Caco-2 (cell line): ENCODE measurements around the gene SEC22C. TPM values are rescaled to one million over a fixed set of nuclear protein-coding genes. Genes with fewer than 3 reads are reported as not detected.

Experiments
- BruUV-seq: library from RNA; stranded (reverse); fragments of 400-500 nt; replicated peaks from 2 replicates; lab custom pipeline; 2021; lab: Mats Ljungman, UMichigan
- CTCF ChIA-PET: fragments of 300-600 bp; sonication (Branson Sonifier 250); formaldehyde crosslinking; loops from one replicate; lab custom pipeline; 2022; ENCODE audit warnings: antibody characterized with exemption; lab: Charles Lee
- POLR2A ChIA-PET: fragments of 300-600 bp; sonication (Branson Sonifier 250); formaldehyde crosslinking; loops from one replicate; lab custom pipeline; 2022; ENCODE audit warnings: antibody characterized with exemption; lab: Charles Lee
- DNase-seq, 2 experiments: peaks; one replicate each; pipeline versions ENCODE4 v3.0.0 to v3.0.0-alpha.2; 2020 to 2022
- H3K27me3 ChIP-seq: replicated peaks from 2 replicates; pipeline ENCODE4 v1.6.0; 2011; ENCODE audit warnings: low read length; ENCODE audit not compliant: control insufficient read depth, insufficient read depth
- H3K36me3 ChIP-seq: 2 replicates; pipeline ENCODE4 v1.5.1; 2011; ENCODE audit warnings: low read length; ENCODE audit not compliant: control insufficient read depth, insufficient read depth
- H3K4me1 ChIP-seq: fragments of 250-450 bp; sonication (Bioruptor Pico); 2 replicates; pipeline ENCODE4 v1.5.1; 2020; ENCODE audit warnings: mild to moderate bottlenecking
- H3K4me3 ChIP-seq: 2 replicates; pipeline ENCODE4 v1.5.1; 2011; ENCODE audit warnings: low read depth, mild to moderate bottlenecking, control low read depth, low read length
- H3K9me3 ChIP-seq: fragments of 250-450 bp; sonication (Bioruptor Pico); 2 replicates; pipeline ENCODE4 v1.5.1; 2020; ENCODE audit warnings: mild to moderate bottlenecking, moderate library complexity
- H3K27ac Mint-ChIP-seq: one replicate; pipeline ENCODE4 v1.8.0; 2022; ENCODE audit warnings: mixed read lengths; ENCODE audit not compliant: unreplicated experiment
- H3K27me3 Mint-ChIP-seq: one replicate; pipeline ENCODE4 v1.8.0; 2022; ENCODE audit warnings: mixed read lengths; ENCODE audit not compliant: insufficient read depth, unreplicated experiment
- H3K36me3 Mint-ChIP-seq: one replicate; pipeline ENCODE4 v1.8.0; 2022; ENCODE audit warnings: mild to moderate bottlenecking, mixed read lengths; ENCODE audit not compliant: insufficient read depth, unreplicated experiment
- H3K4me1 Mint-ChIP-seq: one replicate; pipeline ENCODE4 v1.8.0; 2022; ENCODE audit warnings: low read depth, mixed read lengths; ENCODE audit not compliant: unreplicated experiment
- H3K4me3 Mint-ChIP-seq: one replicate; pipeline ENCODE4 v1.8.0; 2022; ENCODE audit warnings: mild to moderate bottlenecking, moderate library complexity, mixed read lengths; ENCODE audit not compliant: unreplicated experiment
- H3K9me3 Mint-ChIP-seq: one replicate; pipeline ENCODE4 v1.8.0; 2022; ENCODE audit warnings: mixed read lengths; ENCODE audit not compliant: unreplicated experiment
- intact Hi-C: fragments of 100-400 bp; cut with micrococcal nuclease; formaldehyde crosslinking; loops from one replicate; pipeline ENCODE4 v1.10.0; 2022; ENCODE audit not compliant: unreplicated experiment
- total RNA-seq: library from RNA; stranded (reverse); gene quantifications from 2 replicates; pipeline ENCODE4 v1.2.3, GENCODE V29; 2022
- TF ChIP-seq, protein P1 (sequence below), 2 experiments: fragments of 200-600 bp in 1 of 2; IDR thresholded peaks; 1 replicate in 1 of 2; 2 replicates in 1 of 2; pipeline versions ENCODE4 v1.5.1 to v1.8.0; 2011 to 2022; ENCODE audit warnings: antibody characterized with exemption in 1 of 2, control low read depth in 1 of 2, inconsistent platforms in 1 of 2, low read depth in 1 of 2, low read length in 1 of 2, mild to moderate bottlenecking in 1 of 2, moderate library complexity in 1 of 2; ENCODE audit not compliant: insufficient read depth in 1 of 2, severe bottlenecking in 1 of 2, unreplicated experiment in 1 of 2

Gene SEC22C
- total RNA-seq, 1 experiment from 2014 or later: 36.4 TPM

DNA sequence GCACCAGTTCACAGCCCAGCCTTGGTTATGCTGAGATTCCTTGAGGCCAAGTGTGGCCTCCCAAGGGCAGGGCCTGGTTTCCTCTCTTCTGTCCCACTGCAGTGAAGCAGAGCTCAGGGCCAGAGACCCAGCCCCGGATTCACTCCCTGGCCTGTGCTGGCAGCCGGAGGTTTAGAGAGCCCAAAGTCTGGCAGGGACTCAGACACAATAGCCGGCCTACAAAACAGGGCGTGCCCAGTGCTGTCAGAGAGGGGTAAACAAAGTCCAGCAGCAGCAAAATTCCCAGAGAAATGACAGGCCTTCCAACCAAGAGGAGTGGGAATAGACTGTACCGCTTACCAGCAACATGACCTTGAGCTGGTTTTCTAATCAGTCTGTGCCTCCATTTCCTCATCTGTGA is 65.3 kb downstream of the SEC22C start:
- intact Hi-C loops: no loop called here
- Histone ChIP-seq H3K36me3 (no peaks in the 10 kb centered on the region; the same call in 1 of the 2 replicates), H3K9me3 (no peaks in the 10 kb centered on the region), H3K4me3 (no peak overlapping the region), H3K4me1 (peaks cover 13% of the 10 kb centered on the region), H3K27me3 (no peaks in the 10 kb centered on the region)
- POLR2A ChIA-PET: no interaction called here
- Mint-ChIP-seq H3K4me1 (peaks cover 14% of the 10 kb centered on the region), H3K27ac (no peak overlapping the region), H3K36me3 (peaks cover 10% of the 10 kb centered on the region), H3K27me3 (no peaks in the 10 kb centered on the region), H3K9me3 (no peaks in the 10 kb centered on the region), H3K4me3 (no peak overlapping the region)
- CTCF ChIA-PET: no interaction called here
- DNase-seq: no peak
- TF ChIP-seq, protein P1, sequence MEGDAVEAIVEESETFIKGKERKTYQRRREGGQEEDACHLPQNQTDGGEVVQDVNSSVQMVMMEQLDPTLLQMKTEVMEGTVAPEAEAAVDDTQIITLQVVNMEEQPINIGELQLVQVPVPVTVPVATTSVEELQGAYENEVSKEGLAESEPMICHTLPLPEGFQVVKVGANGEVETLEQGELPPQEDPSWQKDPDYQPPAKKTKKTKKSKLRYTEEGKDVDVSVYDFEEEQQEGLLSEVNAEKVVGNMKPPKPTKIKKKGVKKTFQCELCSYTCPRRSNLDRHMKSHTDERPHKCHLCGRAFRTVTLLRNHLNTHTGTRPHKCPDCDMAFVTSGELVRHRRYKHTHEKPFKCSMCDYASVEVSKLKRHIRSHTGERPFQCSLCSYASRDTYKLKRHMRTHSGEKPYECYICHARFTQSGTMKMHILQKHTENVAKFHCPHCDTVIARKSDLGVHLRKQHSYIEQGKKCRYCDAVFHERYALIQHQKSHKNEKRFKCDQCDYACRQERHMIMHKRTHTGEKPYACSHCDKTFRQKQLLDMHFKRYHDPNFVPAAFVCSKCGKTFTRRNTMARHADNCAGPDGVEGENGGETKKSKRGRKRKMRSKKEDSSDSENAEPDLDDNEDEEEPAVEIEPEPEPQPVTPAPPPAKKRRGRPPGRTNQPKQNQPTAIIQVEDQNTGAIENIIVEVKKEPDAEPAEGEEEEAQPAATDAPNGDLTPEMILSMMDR (IDR thresholded peaks at IDR 0.05; ENCODE audit: insufficient read depth in 1 of 2, low read depth in 1 of 2, low read length in 1 of 2, severe bottlenecking in 1 of 2, unreplicated experiment in 1 of 2): no peak
- no TSS peak for BruUV-seq

DNA sequence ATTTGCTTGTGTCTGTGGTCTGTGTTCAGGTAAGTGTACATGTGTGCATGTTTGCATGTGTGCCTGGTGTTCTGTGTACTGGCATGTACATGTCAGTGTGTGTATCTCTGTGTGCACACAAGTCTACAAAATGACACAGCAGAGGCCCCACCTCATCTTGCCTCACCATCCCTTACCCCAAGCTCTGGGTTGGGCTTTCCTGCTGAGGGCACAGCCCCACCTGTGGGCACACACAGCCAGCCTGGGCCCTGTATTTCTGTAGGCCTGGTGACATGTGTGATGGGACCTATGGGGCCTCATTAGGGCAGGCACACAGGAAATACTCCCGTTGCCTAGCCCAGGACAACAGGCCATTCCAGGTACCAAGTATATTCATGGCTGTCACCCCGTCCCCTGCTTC is 65.8 kb downstream of the SEC22C start:
- intact Hi-C loops: no loop called here
- Mint-ChIP-seq H3K9me3 (no peaks in the 10 kb centered on the region), H3K36me3 (peaks cover 10% of the 10 kb centered on the region), H3K27ac (no peak overlapping the region), H3K4me3 (no peak overlapping the region), H3K27me3 (no peaks in the 10 kb centered on the region), H3K4me1 (peaks cover 19% of the 10 kb centered on the region)
- TF ChIP-seq, protein P1 (IDR thresholded peaks at IDR 0.05; ENCODE audit: insufficient read depth in 1 of 2, low read depth in 1 of 2, low read length in 1 of 2, severe bottlenecking in 1 of 2, unreplicated experiment in 1 of 2): no peak
- Histone ChIP-seq H3K27me3 (no peaks in the 10 kb centered on the region), H3K36me3 (no peaks in the 10 kb centered on the region; the same call in 1 of the 2 replicates), H3K4me1 (peaks cover 18% of the 10 kb centered on the region), H3K9me3 (no peaks in the 10 kb centered on the region), H3K4me3 (no peak overlapping the region)
- no TSS peak for BruUV-seq
- DNase-seq: no peak
- CTCF ChIA-PET: no interaction called here
- POLR2A ChIA-PET: no interaction called here

DNA sequence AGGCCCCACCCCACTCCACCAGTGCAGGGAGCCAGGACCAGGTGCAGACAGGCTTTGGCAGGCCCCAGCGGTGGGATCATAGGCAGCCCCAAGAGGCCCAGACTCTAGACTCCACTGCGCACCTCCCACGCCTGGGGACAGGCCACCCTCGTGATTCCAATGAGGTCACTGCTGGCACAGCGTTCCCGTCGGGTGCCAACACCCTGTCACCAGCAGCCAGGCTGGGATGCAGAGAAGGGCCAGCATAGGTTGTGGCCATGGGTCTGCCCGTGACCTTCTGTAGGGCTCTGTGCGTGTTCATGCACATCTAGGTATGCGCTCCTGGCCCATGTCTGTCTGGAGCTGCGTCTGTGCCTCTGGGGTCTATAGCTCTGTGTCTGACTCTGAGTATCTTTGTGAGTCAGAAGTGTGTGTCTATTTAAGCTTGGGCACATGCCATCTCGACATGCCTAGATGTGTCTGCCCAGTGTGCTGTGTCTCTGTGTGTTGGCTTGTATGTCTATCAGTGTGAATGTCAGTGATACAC is 66.3 kb downstream of the SEC22C start:
- intact Hi-C loops: no loop called here
- peaks cover 23% of the 10 kb centered on the region for H3K4me1 ChIP-seq
- no peaks in the 10 kb centered on the region for H3K27me3 ChIP-seq
- no peak for DNase-seq
- no peaks in the 10 kb centered on the region for H3K27me3 Mint-ChIP-seq
- peaks cover 8% of the 10 kb centered on the region for H3K36me3 Mint-ChIP-seq
- no peak overlapping the region for H3K27ac Mint-ChIP-seq
- no TSS peak for BruUV-seq
- CTCF ChIA-PET: interaction anchor here (0.7 kb wide), 1 partner anchor 285 kb away, joined by 3 read pairs; no protein-coding TSS in a partner anchor
- H3K4me3 ChIP-seq: no peak overlapping the region
- H3K9me3 ChIP-seq: no peaks in the 10 kb centered on the region
- POLR2A ChIA-PET: no interaction called here
- TF ChIP-seq, protein P1 (IDR thresholded peaks at IDR 0.05; ENCODE audit: insufficient read depth in 1 of 2, low read depth in 1 of 2, low read length in 1 of 2, severe bottlenecking in 1 of 2, unreplicated experiment in 1 of 2): no peak
- H3K36me3 ChIP-seq: no peaks in the 10 kb centered on the region; the same call in 1 of the 2 replicates
- H3K4me3 Mint-ChIP-seq: no peak overlapping the region
- H3K9me3 Mint-ChIP-seq: no peaks in the 10 kb centered on the region
- H3K4me1 Mint-ChIP-seq: peaks cover 18% of the 10 kb centered on the region
